ENCODE results near the gene MEGF9.
"Not testable (repeated sequence)": the region's sequence is repeated elsewhere in the genome, so short reads cannot be mapped to it uniquely, and the experiment has no call there.

The MEGF9 gene

DNA sequence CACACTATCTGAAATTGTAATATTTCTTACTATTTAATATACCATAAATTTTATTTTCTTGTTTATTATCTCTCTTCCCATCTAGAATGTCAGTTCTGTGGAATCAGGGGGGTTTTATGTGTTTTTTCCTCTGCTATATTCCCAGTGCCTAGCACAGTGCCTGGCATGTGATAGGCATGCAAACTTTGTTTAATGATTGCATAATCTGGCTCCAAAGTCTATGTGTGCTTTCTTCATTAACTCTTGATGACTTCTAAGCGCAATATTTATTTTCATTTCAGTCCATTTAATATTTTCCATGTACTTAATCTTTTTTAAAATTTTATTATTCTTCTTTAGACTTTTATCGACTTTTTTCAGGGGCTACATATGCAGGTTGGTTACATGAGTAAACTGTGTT is 73.9 kb downstream of the MEGF9 start:
- DNase-seq (ENCODE audit: low read depth): no peak

DNA sequence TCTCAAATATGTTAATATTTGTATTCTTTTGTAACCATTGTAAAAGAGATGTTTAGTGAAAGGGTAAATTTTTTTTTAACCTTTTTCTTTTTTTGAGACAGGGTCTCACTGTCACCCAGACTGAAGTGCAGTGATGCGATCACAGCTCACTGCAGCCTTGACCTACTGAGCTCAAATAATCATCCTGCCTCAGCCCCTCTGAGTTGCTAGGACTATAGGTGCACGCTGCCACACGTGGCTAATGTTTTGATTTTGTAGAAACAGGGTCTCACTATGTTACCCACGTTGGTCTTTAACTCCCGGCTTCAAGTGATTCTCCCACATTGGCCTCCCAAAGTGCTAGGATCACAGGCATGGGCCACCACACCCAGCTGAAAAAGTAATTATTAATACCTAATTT is 76.4 kb downstream of the MEGF9 start:
- TF ChIP-seq, protein P1, sequence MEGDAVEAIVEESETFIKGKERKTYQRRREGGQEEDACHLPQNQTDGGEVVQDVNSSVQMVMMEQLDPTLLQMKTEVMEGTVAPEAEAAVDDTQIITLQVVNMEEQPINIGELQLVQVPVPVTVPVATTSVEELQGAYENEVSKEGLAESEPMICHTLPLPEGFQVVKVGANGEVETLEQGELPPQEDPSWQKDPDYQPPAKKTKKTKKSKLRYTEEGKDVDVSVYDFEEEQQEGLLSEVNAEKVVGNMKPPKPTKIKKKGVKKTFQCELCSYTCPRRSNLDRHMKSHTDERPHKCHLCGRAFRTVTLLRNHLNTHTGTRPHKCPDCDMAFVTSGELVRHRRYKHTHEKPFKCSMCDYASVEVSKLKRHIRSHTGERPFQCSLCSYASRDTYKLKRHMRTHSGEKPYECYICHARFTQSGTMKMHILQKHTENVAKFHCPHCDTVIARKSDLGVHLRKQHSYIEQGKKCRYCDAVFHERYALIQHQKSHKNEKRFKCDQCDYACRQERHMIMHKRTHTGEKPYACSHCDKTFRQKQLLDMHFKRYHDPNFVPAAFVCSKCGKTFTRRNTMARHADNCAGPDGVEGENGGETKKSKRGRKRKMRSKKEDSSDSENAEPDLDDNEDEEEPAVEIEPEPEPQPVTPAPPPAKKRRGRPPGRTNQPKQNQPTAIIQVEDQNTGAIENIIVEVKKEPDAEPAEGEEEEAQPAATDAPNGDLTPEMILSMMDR (IDR thresholded peaks at IDR 0.05; ENCODE audit: low read depth, low read length, missing control alignments): no peak
- H3K4me3 ChIP-seq (ENCODE audit: low read depth, low read length): no peak overlapping the region
- DNase-seq (ENCODE audit: low read depth): no peak

More for the DNA sequence above, 73.9 kb downstream of the MEGF9 start:
- TF ChIP-seq, protein P1 (IDR thresholded peaks at IDR 0.05; ENCODE audit: low read depth, low read length, missing control alignments): no peak
- H3K4me3 ChIP-seq (ENCODE audit: low read depth, low read length): no peak overlapping the region

DNA sequence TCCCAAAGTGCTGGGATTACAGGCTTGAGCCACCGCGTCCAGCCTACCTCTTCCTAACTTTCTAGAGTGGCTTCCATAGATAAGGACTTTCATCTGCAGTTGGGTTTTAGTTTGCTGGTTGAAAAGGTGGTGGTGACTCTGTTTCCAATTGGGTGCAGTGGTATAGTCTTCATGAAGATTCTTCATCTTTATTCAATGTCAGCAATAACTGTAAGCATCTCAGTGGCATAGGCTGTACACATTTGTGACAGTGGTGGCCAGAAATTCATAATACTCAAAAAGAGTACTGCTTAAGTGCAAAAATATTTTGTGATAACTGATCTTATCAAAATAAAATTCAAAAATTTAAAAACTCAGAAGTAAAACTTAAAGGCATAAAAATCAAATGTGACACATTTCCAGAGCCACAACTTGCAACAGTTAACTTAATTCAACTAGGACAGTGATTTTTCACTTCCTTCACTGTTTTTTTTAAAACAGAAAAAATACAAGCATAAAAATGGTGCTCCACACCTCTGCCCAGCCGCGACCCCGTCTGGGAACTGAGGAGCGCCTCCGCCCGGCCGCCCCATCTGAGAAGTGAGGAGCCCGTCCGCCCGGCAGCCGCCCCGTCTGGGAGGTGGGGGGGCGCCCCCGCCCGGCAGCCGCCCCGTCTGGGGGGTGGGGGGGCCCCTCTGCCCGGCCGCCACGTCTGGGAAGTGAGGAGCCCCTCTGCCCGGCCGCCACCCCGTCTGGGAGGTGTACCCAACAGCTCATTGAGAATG is 77.9 kb downstream of the MEGF9 start:
- DNase-seq (ENCODE audit: low read depth): no peak
- TF ChIP-seq, protein P1 (IDR thresholded peaks at IDR 0.05; ENCODE audit: low read depth, low read length, missing control alignments): no peak
- H3K4me3 ChIP-seq (ENCODE audit: low read depth, low read length): no peak overlapping the region

DNA sequence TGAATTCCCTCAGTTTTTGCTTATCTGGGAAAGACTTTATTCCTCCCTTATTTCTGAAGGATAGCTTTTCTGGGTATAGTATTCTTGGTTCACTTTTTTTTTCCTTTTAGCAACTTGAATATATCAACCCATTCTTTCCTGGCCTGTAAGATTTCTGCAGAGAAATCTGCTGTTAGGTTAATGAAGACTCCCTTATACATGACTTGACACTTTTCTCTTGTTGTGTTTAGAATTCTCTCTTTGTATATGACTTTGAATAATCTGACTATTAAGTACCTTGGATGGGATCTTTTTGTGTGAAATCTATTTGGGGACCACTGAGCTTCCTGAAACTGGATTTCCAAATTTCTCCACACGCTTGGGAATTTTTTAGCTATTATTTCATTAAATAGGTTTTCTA is 79.3 kb downstream of the MEGF9 start:
- no peak for DNase-seq (ENCODE audit: low read depth)
- no peak overlapping the region for H3K4me3 ChIP-seq (ENCODE audit: low read depth, low read length)
- TF ChIP-seq, protein P1 (IDR thresholded peaks at IDR 0.05; ENCODE audit: low read depth, low read length, missing control alignments): no peak

DNA sequence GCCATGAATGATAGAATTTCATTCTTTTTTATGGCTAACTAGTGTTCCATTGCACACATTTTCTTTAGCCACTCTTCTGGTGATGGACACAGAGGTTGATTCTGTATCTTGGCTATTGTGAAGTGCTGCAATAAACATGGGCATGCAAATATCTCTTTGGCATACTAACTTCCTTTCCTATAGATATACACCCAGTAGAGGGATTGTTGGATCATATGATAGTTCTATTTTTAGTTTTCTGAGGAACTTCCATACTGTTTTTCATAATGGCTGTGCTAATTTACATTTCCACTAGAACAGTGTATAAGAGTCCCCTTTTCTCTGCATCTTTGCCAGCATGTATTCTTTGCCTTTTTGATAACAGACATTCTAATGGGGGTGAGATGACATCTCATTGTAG is 83.9 kb downstream of the MEGF9 start:
- no peak overlapping the region for H3K4me3 ChIP-seq (ENCODE audit: low read depth, low read length)
- TF ChIP-seq, protein P1 (IDR thresholded peaks at IDR 0.05; ENCODE audit: low read depth, low read length, missing control alignments): no peak
- no peak for DNase-seq (ENCODE audit: low read depth)

DNA sequence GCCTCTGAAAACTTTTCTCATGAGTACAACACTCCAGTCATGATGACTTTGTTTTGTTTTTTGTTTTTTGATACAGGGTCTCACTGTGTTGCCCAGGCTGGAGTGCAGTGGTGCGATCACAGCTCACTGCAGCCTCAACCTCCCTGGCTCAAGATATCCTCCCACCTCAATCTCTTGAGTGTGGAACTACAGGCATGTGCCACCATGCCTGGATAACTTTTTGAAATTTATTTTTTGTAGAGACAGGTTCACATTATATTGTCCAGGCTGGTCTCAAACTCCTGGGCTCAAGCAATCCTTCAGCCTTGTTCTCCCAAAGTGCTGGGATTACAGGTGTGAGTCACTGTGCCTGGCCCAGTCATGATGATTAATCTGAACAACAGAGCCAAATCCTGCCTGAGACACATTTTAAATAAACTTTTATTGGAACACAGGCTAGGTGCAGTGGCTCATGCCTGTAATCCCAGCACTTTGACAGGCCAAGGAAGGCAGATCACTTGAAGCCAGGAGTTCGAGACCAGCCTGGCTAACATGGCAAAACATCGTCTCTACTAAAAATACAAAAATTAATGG is 85.3 kb downstream of the MEGF9 start:
- DNase-seq (ENCODE audit: low read depth): not testable (repeated sequence)

DNA sequence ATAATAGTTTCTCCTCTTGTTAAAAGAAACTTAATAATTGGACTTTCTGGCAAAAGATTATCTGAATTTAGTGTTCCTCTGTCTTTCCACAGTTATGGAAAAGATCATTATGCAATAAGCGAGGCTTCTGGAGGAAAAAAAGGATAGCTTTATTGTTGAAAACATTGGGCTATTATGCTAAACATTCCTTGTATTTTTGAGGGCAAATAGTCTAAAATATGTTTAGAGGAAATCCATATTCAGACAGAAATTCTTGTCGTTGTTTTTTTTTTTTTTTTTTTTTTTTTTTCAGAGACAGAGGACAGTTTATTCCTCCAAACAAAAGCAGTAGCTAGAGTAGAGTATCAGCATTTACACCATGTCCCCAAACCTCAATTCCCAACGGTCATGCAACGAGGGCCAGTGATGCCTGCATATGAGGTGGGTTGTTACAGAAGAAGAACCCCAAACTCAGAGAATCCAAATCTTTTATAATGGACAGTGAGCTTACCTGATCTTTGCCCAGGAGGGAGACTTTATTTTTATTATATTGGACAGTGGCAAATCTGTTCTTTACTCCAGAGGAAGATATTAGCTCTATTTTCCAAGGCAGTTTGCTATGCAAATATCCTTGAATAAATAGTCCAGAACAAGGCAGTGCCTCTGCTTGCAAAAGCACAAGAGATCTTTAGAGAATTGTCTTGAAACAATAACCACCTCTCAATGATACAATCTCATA is 85.9 kb downstream of the MEGF9 start:
- TF ChIP-seq, protein P1 (IDR thresholded peaks at IDR 0.05; ENCODE audit: low read depth, low read length, missing control alignments): no peak
- H3K4me3 ChIP-seq (ENCODE audit: low read depth, low read length): no peak overlapping the region
- no peak for DNase-seq (ENCODE audit: low read depth)

More for the DNA sequence above, 85.3 kb downstream of the MEGF9 start:
- H3K4me3 ChIP-seq (ENCODE audit: low read depth, low read length): not testable (repeated sequence)

Measured in GM12864 (cell line).